ENCODE data around the gene CLPTM1.
"Not testable (repeated sequence)": the region's sequence is repeated elsewhere in the genome, so short reads cannot be mapped to it uniquely, and the experiment has no call there.

CLPTM1 gene

DNA sequence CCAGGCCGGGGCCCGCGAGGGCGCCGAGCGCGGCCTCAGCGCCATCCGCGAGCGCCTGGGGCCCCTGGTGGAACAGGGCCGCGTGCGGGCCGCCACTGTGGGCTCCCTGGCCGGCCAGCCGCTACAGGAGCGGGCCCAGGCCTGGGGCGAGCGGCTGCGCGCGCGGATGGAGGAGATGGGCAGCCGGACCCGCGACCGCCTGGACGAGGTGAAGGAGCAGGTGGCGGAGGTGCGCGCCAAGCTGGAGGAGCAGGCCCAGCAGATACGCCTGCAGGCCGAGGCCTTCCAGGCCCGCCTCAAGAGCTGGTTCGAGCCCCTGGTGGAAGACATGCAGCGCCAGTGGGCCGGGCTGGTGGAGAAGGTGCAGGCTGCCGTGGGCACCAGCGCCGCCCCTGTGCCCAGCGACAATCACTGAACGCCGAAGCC lies 46.3 kb upstream of the CLPTM1 start:
- H3K27me3 ChIP-seq (ENCODE audit: insufficient read depth, low read depth, severe bottlenecking), result no peaks in the 10 kb centered on the region
- TF ChIP-seq, protein P1, sequence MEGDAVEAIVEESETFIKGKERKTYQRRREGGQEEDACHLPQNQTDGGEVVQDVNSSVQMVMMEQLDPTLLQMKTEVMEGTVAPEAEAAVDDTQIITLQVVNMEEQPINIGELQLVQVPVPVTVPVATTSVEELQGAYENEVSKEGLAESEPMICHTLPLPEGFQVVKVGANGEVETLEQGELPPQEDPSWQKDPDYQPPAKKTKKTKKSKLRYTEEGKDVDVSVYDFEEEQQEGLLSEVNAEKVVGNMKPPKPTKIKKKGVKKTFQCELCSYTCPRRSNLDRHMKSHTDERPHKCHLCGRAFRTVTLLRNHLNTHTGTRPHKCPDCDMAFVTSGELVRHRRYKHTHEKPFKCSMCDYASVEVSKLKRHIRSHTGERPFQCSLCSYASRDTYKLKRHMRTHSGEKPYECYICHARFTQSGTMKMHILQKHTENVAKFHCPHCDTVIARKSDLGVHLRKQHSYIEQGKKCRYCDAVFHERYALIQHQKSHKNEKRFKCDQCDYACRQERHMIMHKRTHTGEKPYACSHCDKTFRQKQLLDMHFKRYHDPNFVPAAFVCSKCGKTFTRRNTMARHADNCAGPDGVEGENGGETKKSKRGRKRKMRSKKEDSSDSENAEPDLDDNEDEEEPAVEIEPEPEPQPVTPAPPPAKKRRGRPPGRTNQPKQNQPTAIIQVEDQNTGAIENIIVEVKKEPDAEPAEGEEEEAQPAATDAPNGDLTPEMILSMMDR (IDR thresholded peaks at IDR 0.05; ENCODE audit: low read depth, low read length), result no peak
- no peaks in the 10 kb centered on the region for H3K36me3 ChIP-seq
- H3K9me3 ChIP-seq (ENCODE audit: severe bottlenecking), result no peaks in the 10 kb centered on the region
- no peak for DNase-seq
- H3K4me3 ChIP-seq (ENCODE audit: low read depth, low read length), result no peak overlapping the region
- H3K27ac ChIP-seq, result no peak overlapping the region

- H3K4me3 ChIP-seq (ENCODE audit: low read depth, low read length), result no peak overlapping the region
- H3K9me3 ChIP-seq (ENCODE audit: severe bottlenecking), result no peaks in the 10 kb centered on the region
- TF ChIP-seq, protein P1 (IDR thresholded peaks at IDR 0.05; ENCODE audit: low read depth, low read length), result no peak
- no peak overlapping the region for H3K27ac ChIP-seq
- no peaks in the 10 kb centered on the region for H3K36me3 ChIP-seq
- no peaks in the 10 kb centered on the region for H3K27me3 ChIP-seq (ENCODE audit: insufficient read depth, low read depth, severe bottlenecking)
- DNase-seq, result no peak
Measured at GRCh38 chr19:44909775-44910174, 45.4 kb upstream of the CLPTM1 start.

DNA sequence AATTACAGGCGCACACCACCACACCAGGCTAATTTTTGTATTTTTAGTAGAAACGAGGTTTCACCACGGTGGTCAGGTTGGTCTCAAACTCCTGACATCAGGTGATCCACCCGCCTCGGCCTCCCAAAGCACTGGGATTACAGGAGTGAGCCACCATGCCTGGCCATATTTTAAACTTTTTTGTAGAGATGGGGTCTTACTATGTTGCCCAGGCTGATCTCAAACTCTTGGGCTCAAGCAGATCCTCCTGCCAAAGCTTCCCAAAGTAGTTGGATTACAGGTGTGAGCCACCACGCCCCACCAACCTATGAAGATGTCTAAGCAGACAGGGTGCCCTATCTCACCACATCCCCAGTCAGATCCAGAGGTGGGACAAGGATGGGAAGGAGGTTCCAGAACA lies 43.3 kb upstream of the CLPTM1 start:
- not testable (repeated sequence) for H3K27ac ChIP-seq; H3K36me3 ChIP-seq; H3K27me3 ChIP-seq (ENCODE audit: insufficient read depth, low read depth, severe bottlenecking); H3K9me3 ChIP-seq (ENCODE audit: severe bottlenecking); H3K4me3 ChIP-seq (ENCODE audit: low read depth, low read length); DNase-seq

GRCh38 chr19:44912854-44913253 lies 42.3 kb upstream of the CLPTM1 start:
- no peak overlapping the region for H3K27ac ChIP-seq

DNA sequence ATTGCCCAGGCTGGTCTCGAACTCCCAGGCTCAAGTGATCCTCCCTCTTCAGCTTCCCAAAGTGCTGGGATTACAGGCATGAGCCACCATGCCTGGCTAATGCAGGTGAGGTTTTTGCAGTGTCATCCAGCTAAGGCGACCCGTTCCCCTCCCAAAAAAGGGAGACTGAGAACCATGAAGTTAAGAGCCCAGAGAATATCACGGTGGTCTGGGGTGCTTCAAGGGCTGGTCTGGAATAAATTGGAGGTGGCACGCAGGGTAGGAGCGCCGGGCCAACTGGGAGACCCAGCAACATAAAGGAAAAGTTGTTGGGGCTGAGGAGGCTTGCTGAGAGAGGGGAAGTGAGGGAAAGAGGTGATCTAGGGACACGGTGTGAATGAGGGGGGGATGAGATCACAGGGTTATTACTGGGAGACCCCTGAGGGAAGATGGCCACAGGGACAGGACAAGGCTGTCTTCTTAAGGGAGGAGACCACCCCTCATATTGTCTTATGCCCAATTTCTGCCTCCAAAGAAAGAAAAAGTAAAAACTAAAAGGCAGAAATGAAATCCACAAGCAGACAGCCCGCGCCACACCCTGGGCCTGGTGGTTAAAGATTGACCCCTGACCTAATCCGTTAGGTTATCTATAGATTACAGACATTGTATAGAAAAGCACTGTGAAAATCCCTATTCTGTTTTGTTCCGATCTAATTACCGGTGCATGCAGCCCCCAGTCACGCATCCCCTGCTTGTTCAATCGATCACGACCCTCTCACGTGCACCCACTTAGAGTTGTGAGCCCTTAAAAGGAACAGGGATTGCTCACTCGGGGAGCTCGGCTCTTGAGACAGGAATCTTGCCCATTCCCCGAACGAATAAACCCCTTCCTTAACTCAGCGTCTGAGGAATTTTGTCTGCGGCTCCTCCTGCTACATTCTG lies 41.4 kb upstream of the CLPTM1 start:
- Histone ChIP-seq H3K27ac (peak overlapping the region; percentile 85), H3K4me3 (ENCODE audit: low read depth, low read length) (peak overlapping the region; percentile 64)
- not testable (repeated sequence) for H3K27me3 ChIP-seq (ENCODE audit: insufficient read depth, low read depth, severe bottlenecking); H3K9me3 ChIP-seq (ENCODE audit: severe bottlenecking); DNase-seq; H3K36me3 ChIP-seq

More at GRCh38 chr19:44912854-44913253, 42.3 kb upstream of the CLPTM1 start:
- Histone ChIP-seq H3K36me3 (no peaks in the 10 kb centered on the region), H3K27me3 (ENCODE audit: insufficient read depth, low read depth, severe bottlenecking) (no peaks in the 10 kb centered on the region), H3K4me3 (ENCODE audit: low read depth, low read length) (no peak overlapping the region), H3K9me3 (ENCODE audit: severe bottlenecking) (no peaks in the 10 kb centered on the region)
- TF ChIP-seq, protein P1 (IDR thresholded peaks at IDR 0.05; ENCODE audit: low read depth, low read length), result no peak
- DNase-seq, result no peak

DNA sequence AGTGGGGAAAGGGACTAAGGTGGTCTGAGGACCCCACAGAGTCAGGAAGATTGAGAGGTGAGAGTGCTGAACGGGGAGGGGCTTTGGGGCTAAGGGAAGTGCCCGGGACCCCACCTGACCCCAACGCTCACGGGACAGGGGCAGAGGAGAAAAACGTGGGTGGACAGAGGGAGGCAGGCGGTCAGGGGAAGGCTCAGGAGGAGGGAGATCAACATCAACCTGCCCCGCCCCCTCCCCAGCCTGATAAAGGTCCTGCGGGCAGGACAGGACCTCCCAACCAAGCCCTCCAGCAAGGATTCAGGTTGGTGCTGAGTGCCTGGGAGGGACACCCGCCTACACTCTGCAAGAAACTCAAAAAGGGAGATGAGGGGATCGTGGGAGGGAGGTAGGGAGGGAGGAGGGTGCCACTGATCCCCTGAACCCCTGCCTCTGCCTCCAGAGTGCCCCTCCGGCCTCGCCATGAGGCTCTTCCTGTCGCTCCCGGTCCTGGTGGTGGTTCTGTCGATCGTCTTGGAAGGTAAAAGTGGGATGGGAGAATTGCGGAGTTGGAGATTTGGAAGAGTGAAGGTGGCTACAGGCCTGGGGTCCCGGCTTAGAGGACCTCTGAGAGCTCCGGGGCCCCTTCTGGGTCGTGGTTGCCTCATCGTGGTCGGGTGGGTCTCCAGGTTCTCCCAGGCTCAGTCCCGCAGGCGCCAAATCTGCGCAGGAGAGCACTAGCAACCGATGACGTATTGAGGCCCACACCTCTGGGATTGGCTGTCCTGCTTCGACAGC lies 40.6 kb upstream of the CLPTM1 start, which contains the start of gene APOC1:
Gene APOC1 (plus strand): TSS at position 176 of the 774 bp plus-strand sequence. CDS start 284 bp downstream, at position 460.
- peak; percentile 91 for DNase-seq
- H3K36me3 ChIP-seq; H3K9me3 ChIP-seq (ENCODE audit: severe bottlenecking); H3K27me3 ChIP-seq (ENCODE audit: insufficient read depth, low read depth, severe bottlenecking): not testable (repeated sequence)
- Histone ChIP-seq H3K27ac (peak within 1 kb of the TSS; percentile 85), H3K4me3 (ENCODE audit: low read depth, low read length) (peak within 1 kb of the TSS; percentile 64)

DNA sequence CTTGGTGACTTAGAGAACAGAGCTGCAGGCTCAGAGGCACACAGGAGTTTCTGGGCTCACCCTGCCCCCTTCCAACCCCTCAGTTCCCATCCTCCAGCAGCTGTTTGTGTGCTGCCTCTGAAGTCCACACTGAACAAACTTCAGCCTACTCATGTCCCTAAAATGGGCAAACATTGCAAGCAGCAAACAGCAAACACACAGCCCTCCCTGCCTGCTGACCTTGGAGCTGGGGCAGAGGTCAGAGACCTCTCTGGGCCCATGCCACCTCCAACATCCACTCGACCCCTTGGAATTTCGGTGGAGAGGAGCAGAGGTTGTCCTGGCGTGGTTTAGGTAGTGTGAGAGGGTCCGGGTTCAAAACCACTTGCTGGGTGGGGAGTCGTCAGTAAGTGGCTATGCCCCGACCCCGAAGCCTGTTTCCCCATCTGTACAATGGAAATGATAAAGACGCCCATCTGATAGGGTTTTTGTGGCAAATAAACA lies 30.9 kb upstream of the CLPTM1 start:
- no peak overlapping the region for H3K4me3 ChIP-seq (ENCODE audit: low read depth, low read length)
- TF ChIP-seq, protein P1 (IDR thresholded peaks at IDR 0.05; ENCODE audit: low read depth, low read length), result no peak
- no peak overlapping the region for H3K27ac ChIP-seq
- H3K9me3 ChIP-seq (ENCODE audit: severe bottlenecking), result no peaks in the 10 kb centered on the region
- H3K27me3 ChIP-seq (ENCODE audit: insufficient read depth, low read depth, severe bottlenecking), result no peaks in the 10 kb centered on the region
- no peak for DNase-seq
- no peaks in the 10 kb centered on the region; the same call in 1 of the 2 replicates for H3K36me3 ChIP-seq

Measured in WERI-Rb-1 (cell line).